SKM-1 treated with dmso at 0.1 percent for 144 hours (cell line): ENCODE results near the gene NCAM1.

ENCODE experiments used
- DNase-seq: peaks from one replicate; lab custom pipeline; 2025; ENCODE audit not compliant: unreplicated experiment; lab: John Stamatoyannopoulos, UW

The NCAM1 gene

GRCh38 chr11:113129261-113129992 lies 168.2 kb downstream of the NCAM1 start:
- no peak for DNase-seq

GRCh38 chr11:113131036-113131775 lies 170.0 kb downstream of the NCAM1 start:
- no peak for DNase-seq

GRCh38 chr11:113133071-113133470 lies 171.9 kb downstream of the NCAM1 start:
- no peak for DNase-seq

- no peak for DNase-seq
Observed at GRCh38 chr11:113134626-113135025, 173.4 kb downstream of the NCAM1 start.

- DNase-seq, result no peak
Observed at GRCh38 chr11:113137713-113138529, 176.7 kb downstream of the NCAM1 start.

- DNase-seq, result no peak
Observed at GRCh38 chr11:113138731-113139130, 177.5 kb downstream of the NCAM1 start.

- DNase-seq, result no peak
Observed at GRCh38 chr11:113141010-113141409, 179.8 kb downstream of the NCAM1 start.

- no peak for DNase-seq
Observed at GRCh38 chr11:113142508-113142907, 181.3 kb downstream of the NCAM1 start.

GRCh38 chr11:113147249-113147648 lies 186.0 kb downstream of the NCAM1 start:
- no peak for DNase-seq

GRCh38 chr11:113148076-113148475 lies 186.9 kb downstream of the NCAM1 start:
- DNase-seq, result no peak

GRCh38 chr11:113148652-113149051 lies 187.4 kb downstream of the NCAM1 start:
- no peak for DNase-seq

GRCh38 chr11:113151521-113151920 lies 190.3 kb downstream of the NCAM1 start:
- no peak for DNase-seq

- DNase-seq, result no peak
Observed at GRCh38 chr11:113152500-113152899, 191.3 kb downstream of the NCAM1 start.

GRCh38 chr11:113153847-113154246 lies 192.6 kb downstream of the NCAM1 start:
- DNase-seq, result no peak

- DNase-seq, result no peak
Observed at GRCh38 chr11:113159988-113160807, 199.0 kb downstream of the NCAM1 start.

GRCh38 chr11:113160808-113161124 lies 199.5 kb downstream of the NCAM1 start:
- DNase-seq, result no peak

- no peak for DNase-seq
Observed at GRCh38 chr11:113161711-113162591, 200.7 kb downstream of the NCAM1 start.

- DNase-seq, result no peak
Observed at GRCh38 chr11:113162592-113162962, 201.4 kb downstream of the NCAM1 start.

- no peak for DNase-seq
Observed at GRCh38 chr11:113163291-113164030, 202.2 kb downstream of the NCAM1 start.
